ENCODE measurements around the gene BRD4. TPM values are rescaled to one million over a fixed set of nuclear protein-coding genes. Genes with fewer than 3 reads are reported as not detected.

The BRD4 gene
- total and polyA plus RNA-seq, 2 experiments from 2014 or later, result 63.8 to 115 TPM

- TF ChIP-seq ZNF462 (CRISPR knock-in tag; IDR thresholded peaks at IDR 0.05), result no peak
- no peak for TF ChIP-seq NANOG (IDR thresholded peaks at IDR 0.05; ENCODE audit: borderline replicate concordance)
- no peak for TF ChIP-seq EZH2 (IDR thresholded peaks at IDR 0.05; ENCODE audit: low read depth, unreplicated experiment)
- no peak for TF ChIP-seq ETS1 (IDR thresholded peaks at IDR 0.05)
- TF ChIP-seq POLR2AphosphoS5 (IDR thresholded peaks at IDR 0.05; ENCODE audit: low read depth), result no peak
- TF ChIP-seq CREB1 (CRISPR knock-in tag; IDR thresholded peaks at IDR 0.05; ENCODE audit: low read depth), result no peak
- TF ChIP-seq STAT1 (IDR thresholded peaks at IDR 0.05; ENCODE audit: unreplicated experiment), result no peak
Observed at GRCh38 chr19:15307169-15307568, 25.2 kb downstream of the BRD4 start (continued).

- H3K36me3 Mint-ChIP-seq (ENCODE audit: low read depth), result peaks cover 16% of the 10 kb centered on the region; the same call in 2 of the 3 replicates
- Histone ChIP-seq H2AFZ (no peak overlapping the region), H3F3A (replicated peaks; ENCODE audit: low read depth) (peaks cover 3% of the 10 kb centered on the region; the same call in 1 of the 2 replicates), H3K36me3 (ENCODE audit: insufficient read depth) (no peaks in the 10 kb centered on the region), H3K4me2 (no peak overlapping the region), H3K79me2 (replicated peaks; ENCODE audit: insufficient read depth) (peaks cover 100% of the 10 kb centered on the region), H4K20me1 (replicated peaks; ENCODE audit: insufficient read depth) (peaks cover 85% of the 10 kb centered on the region), H3K4me3 (no peak overlapping the region), H3K27me3 (ENCODE audit: insufficient read depth) (no peaks in the 10 kb centered on the region), H3K4me1 (ENCODE audit: insufficient read depth) (peaks cover 8% of the 10 kb centered on the region), H3K27ac (ENCODE audit: low read depth) (no peak overlapping the region), H3K9me2 (ENCODE audit: insufficient read depth) (no peaks in the 10 kb centered on the region)
- ATAC-seq (no peak), DNase-seq (ENCODE audit: low spot score) (no peak)
- H3K4me3 Mint-ChIP-seq, result no peak overlapping the region
- H3K27ac Mint-ChIP-seq, result no peak overlapping the region
- H3K9me3 Mint-ChIP-seq, result no peaks in the 10 kb centered on the region; the same call in 2 of the 3 replicates
- no peak for TF ChIP-seq ETS1 (IDR thresholded peaks at IDR 0.05)
- H3K4me1 Mint-ChIP-seq, result peaks cover 19% of the 10 kb centered on the region
- H3K27me3 Mint-ChIP-seq (ENCODE audit: insufficient read depth, low read depth, poor library complexity), result peaks cover 5% of the 10 kb centered on the region
Observed at GRCh38 chr19:15305582-15306334, 26.6 kb downstream of the BRD4 start.
